Measurements from ENCODE around the gene EEF1G. TPM values are rescaled to one million over a fixed set of nuclear protein-coding genes. Genes with fewer than 3 reads are reported as not detected.
A peak's percentile ranks its signal among the peaks of the same experiment; 100 is the strongest.
"Not testable (repeated sequence)": the region's sequence is repeated elsewhere in the genome, so short reads cannot be mapped to it uniquely, and the experiment has no call there.

Gene EEF1G
- total RNA-seq, 3 donors from 2014 or later (not counting 1 experiment from before 2014, with no cell fraction given) = 628 to 754 (median 714) TPM

- 94% methylated on average over 8 of the region's 8 CpGs for WGBS (ENCODE audit: insufficient coverage)
- Mint-ChIP-seq H3K4me1 (peaks cover 71 to 82% of the 10 kb centered on the region in 2 donors), H3K4me3 (peak overlapping the region; percentile 83), H3K36me3 (no peaks in the 10 kb centered on the region), H3K9me3 (no peaks in the 10 kb centered on the region), H3K27ac (peak overlapping the region; percentile 97 to 98), H3K27me3 (ENCODE audit: low read depth in 2 of 2) (no peaks in the 10 kb centered on the region)
- DNase-seq (peak in 1 of 2 donors; percentile 55), ATAC-seq (no peak)
- TF ChIP-seq CTCF (IDR thresholded peaks at IDR 0.05) = no peak
- Histone ChIP-seq H3K4me1 (ENCODE audit: control insufficient read depth, insufficient read depth, low read length) (peaks cover 87% of the 10 kb centered on the region), H3K27me3 (ENCODE audit: control insufficient read depth, insufficient read depth, low read length) (no peaks in the 10 kb centered on the region), H3K9me3 (ENCODE audit: control insufficient read depth, insufficient read depth, low read length) (no peaks in the 10 kb centered on the region), H3K27ac (ENCODE audit: low read length) (peak overlapping the region; percentile 97), H3K36me3 (ENCODE audit: control insufficient read depth, insufficient read depth, low read length) (peaks cover under 1% of the 10 kb centered on the region), H3K4me3 (ENCODE audit: low read length) (no peak overlapping the region)
- intact Hi-C loops (cut with micrococcal nuclease) = no loop called here
Observed at GRCh38 chr11:62553839-62554361, 19.8 kb downstream of the EEF1G start.

- intact Hi-C loops (cut with micrococcal nuclease) = no loop called here
Observed at GRCh38 chr11:62553080-62553838, 20.4 kb downstream of the EEF1G start.

DNA sequence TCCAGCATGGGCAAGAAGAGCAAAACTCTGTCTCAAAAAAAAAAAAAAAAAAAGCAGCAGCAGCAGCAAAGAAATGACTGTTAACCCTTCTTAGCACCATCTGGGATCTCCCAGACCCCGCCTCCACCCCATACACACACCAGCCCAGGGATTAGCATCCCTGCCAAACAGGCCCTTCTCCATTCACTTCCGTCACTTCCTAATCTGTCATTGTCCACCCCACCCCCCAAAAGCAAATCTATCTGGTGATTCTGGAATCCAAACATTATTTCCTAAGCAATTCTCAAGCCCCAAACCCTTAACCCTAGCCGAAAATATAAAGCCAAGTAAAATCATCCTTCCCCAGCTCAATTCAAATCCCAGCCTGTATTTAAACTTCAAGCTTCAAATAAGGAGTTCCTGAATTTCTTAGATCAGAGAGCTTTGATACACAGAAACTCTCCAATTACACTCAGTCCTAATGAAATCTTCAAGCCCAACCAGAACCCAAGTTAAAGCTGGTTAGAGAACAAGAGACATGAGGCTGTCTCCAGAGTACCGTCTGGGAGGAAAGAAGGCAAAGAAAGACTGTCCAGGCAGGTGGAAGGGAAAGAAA, 21.1 kb downstream of the EEF1G start:
- ATAC-seq (no peak), DNase-seq (peak in 1 of 2 donors; percentile 48)
- peaks cover 74 to 77% of the 10 kb centered on the region in 2 donors for H3K4me1 Mint-ChIP-seq
- intact Hi-C loops (cut with micrococcal nuclease) = no loop called here
- peak overlapping the region; percentile 97 to 98 for H3K27ac Mint-ChIP-seq
- H3K9me3 Mint-ChIP-seq = no peaks in the 10 kb centered on the region
- no peak for TF ChIP-seq CTCF (IDR thresholded peaks at IDR 0.05)
- Histone ChIP-seq H3K27ac (ENCODE audit: low read length) (peak overlapping the region; percentile 97), H3K36me3 (ENCODE audit: control insufficient read depth, insufficient read depth, low read length) (no peaks in the 10 kb centered on the region), H3K27me3 (ENCODE audit: control insufficient read depth, insufficient read depth, low read length) (no peaks in the 10 kb centered on the region), H3K4me3 (ENCODE audit: low read length) (no peak overlapping the region), H3K4me1 (ENCODE audit: control insufficient read depth, insufficient read depth, low read length) (peaks cover 78% of the 10 kb centered on the region), H3K9me3 (ENCODE audit: control insufficient read depth, insufficient read depth, low read length) (no peaks in the 10 kb centered on the region)
- no peaks in the 10 kb centered on the region for H3K27me3 Mint-ChIP-seq (ENCODE audit: low read depth in 2 of 2)
- peak overlapping the region; percentile 83 for H3K4me3 Mint-ChIP-seq
- H3K36me3 Mint-ChIP-seq = no peaks in the 10 kb centered on the region
- WGBS (ENCODE audit: insufficient coverage) = 73% methylated on average over 4 of the region's 4 CpGs

More at GRCh38 chr11:62553080-62553838, 20.4 kb downstream of the EEF1G start:
- H3K9me3 Mint-ChIP-seq = no peaks in the 10 kb centered on the region
- no peaks in the 10 kb centered on the region for H3K36me3 Mint-ChIP-seq
- DNase-seq (peak in 1 of 2 donors; percentile 84), ATAC-seq (peak in 2 of 3 donors; percentile 27 to 35)
- peak overlapping the region; percentile 97 for H3K27ac ChIP-seq (ENCODE audit: low read length)
- no peaks in the 10 kb centered on the region for H3K27me3 ChIP-seq (ENCODE audit: control insufficient read depth, insufficient read depth, low read length)
- peaks cover 81% of the 10 kb centered on the region for H3K4me1 ChIP-seq (ENCODE audit: control insufficient read depth, insufficient read depth, low read length)
- no peak overlapping the region for H3K4me3 ChIP-seq (ENCODE audit: low read length)
- no peaks in the 10 kb centered on the region for H3K27me3 Mint-ChIP-seq (ENCODE audit: low read depth in 2 of 2)
- H3K9me3 ChIP-seq (ENCODE audit: control insufficient read depth, insufficient read depth, low read length) = no peaks in the 10 kb centered on the region
- no peaks in the 10 kb centered on the region for H3K36me3 ChIP-seq (ENCODE audit: control insufficient read depth, insufficient read depth, low read length)
- peak overlapping the region; percentile 97 to 98 for H3K27ac Mint-ChIP-seq
- H3K4me1 Mint-ChIP-seq = peaks cover 67 to 77% of the 10 kb centered on the region in 2 donors
- H3K4me3 Mint-ChIP-seq = peak overlapping the region; percentile 83
- WGBS (ENCODE audit: insufficient coverage) = 22% methylated on average over 12 of the region's 15 CpGs
- no peak for TF ChIP-seq CTCF (IDR thresholded peaks at IDR 0.05)

GRCh38 chr11:62550478-62550877, 23.2 kb downstream of the EEF1G start:
- 92% methylated on average over 2 of the region's 2 CpGs for WGBS (ENCODE audit: insufficient coverage)
- H3K36me3 Mint-ChIP-seq; H3K9me3 Mint-ChIP-seq; H3K9me3 ChIP-seq (ENCODE audit: control insufficient read depth, insufficient read depth, low read length); intact Hi-C loops (cut with micrococcal nuclease); H3K27ac ChIP-seq (ENCODE audit: low read length); ATAC-seq; H3K36me3 ChIP-seq (ENCODE audit: control insufficient read depth, insufficient read depth, low read length); H3K27me3 ChIP-seq (ENCODE audit: control insufficient read depth, insufficient read depth, low read length); H3K4me3 ChIP-seq (ENCODE audit: low read length); H3K4me3 Mint-ChIP-seq; H3K27me3 Mint-ChIP-seq (ENCODE audit: low read depth in 2 of 2); DNase-seq: not testable (repeated sequence)
- H3K4me1 ChIP-seq (ENCODE audit: control insufficient read depth, insufficient read depth, low read length) = peaks cover 65% of the 10 kb centered on the region
- H3K4me1 Mint-ChIP-seq = peaks cover 59 to 64% of the 10 kb centered on the region in 2 donors
- H3K27ac Mint-ChIP-seq = peak overlapping the region; percentile 97 to 98

Data from natural killer cell (primary cell).